Rectal smooth muscle tissue (tissue), 1 donor: ENCODE results near the gene ENOX2.

Experiments
- H3K27ac ChIP-seq: one replicate; pipeline ENCODE4 v1.7.0; 2013; ENCODE audit warnings: low read depth, low read length, inconsistent platforms
- H3K27me3 ChIP-seq: one replicate; pipeline ENCODE4 v1.7.0; 2013; ENCODE audit warnings: low read length; ENCODE audit not compliant: control insufficient read depth, insufficient read depth
- H3K36me3 ChIP-seq: one replicate; pipeline ENCODE4 v1.7.0; 2013; ENCODE audit warnings: low read length; ENCODE audit not compliant: control insufficient read depth, insufficient read depth
- H3K4me1 ChIP-seq: one replicate; pipeline ENCODE4 v1.7.0; 2013; ENCODE audit warnings: low read length; ENCODE audit not compliant: control insufficient read depth, insufficient read depth
- H3K4me3 ChIP-seq: one replicate; pipeline ENCODE4 v1.7.0; 2013; ENCODE audit warnings: low read length
- H3K9ac ChIP-seq: one replicate; pipeline ENCODE4 v1.7.0; 2013; ENCODE audit warnings: low read length

The ENOX2 gene

DNA sequence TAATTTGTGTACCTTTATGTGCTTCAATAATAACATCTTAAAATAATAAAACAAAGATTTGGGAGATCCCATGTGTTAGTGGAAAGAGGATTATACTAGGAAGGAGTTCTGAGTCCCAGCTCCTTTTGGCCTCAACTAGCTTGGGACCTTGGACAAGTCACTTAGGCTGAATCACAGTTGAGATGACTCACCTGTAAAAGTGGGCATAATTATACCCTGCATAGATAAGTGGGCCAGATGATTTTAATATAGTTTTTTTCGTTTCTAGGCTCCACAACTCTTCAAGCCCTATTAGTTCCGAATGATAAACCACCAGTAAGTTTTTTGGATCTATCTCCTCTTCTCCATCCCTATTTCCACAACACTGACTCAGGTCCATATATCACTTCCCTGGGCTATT lies 131.8 kb downstream of the ENOX2 start:
- Histone ChIP-seq H3K4me1 (no peaks in the 10 kb centered on the region), H3K27ac (no peak overlapping the region), H3K27me3 (no peaks in the 10 kb centered on the region), H3K9ac (no peak overlapping the region), H3K36me3 (no peaks in the 10 kb centered on the region), H3K4me3 (no peak overlapping the region)

DNA sequence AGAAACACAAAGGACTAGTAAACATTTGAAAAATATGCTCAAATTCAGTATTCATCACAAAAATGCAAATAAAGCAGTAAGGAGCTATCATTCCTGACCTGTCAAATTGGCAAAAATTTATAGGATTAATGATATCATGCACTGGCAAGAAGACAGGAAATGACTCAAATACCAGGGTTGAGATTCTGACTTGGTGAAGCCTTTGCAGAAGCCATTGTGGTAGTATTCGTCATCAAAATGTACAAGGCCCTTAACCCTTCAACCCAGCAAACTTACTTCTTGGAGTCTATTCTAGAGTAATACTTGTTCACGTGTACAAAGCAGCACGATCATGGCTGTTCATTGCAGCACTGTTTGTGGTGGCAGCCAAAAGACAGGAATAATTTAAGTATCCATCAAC lies 132.4 kb downstream of the ENOX2 start:
- no peak overlapping the region for H3K9ac ChIP-seq
- H3K27me3 ChIP-seq = no peaks in the 10 kb centered on the region
- no peak overlapping the region for H3K4me3 ChIP-seq
- no peaks in the 10 kb centered on the region for H3K4me1 ChIP-seq
- no peaks in the 10 kb centered on the region for H3K36me3 ChIP-seq
- H3K27ac ChIP-seq = no peak overlapping the region

DNA sequence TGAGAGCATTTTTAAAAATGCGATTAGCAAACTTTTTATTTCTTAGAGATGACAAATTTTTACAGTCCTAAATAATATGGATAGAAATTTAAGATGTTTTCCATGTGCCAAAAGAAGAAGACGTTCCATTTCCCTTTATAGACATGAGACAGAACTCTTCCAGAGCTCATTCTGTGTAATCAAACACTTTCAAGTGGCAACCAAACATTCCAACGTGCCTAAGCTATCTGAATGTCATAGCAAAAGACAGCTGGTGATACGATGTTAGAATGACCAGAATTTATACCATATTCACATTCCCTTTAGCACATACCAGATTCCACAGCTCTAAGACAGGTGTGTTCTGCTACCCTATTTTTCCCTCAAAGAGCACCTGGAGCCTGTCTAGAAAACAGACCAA lies 133.2 kb downstream of the ENOX2 start:
- Histone ChIP-seq H3K27ac (no peak overlapping the region), H3K9ac (no peak overlapping the region), H3K36me3 (no peaks in the 10 kb centered on the region), H3K4me1 (no peaks in the 10 kb centered on the region), H3K4me3 (no peak overlapping the region), H3K27me3 (no peaks in the 10 kb centered on the region)

DNA sequence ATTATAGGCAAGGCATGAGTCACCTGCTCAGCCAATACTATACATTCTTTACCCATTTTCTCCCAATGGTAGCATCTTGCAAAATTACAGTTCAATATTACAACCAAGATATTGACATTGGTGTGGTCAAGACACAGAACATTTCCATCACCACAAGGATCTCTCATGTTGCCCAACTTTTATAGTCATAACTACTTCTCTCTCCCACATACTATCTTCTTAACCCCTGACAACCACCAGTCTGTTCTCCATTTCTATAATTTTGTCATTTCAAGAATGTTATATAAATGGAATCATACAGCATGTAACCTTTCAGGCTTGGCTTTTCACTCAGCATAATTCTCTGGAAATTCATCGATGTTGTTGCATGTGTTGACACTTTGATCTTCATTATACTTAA lies 144.9 kb downstream of the ENOX2 start:
- no peak overlapping the region for H3K9ac ChIP-seq
- H3K27ac ChIP-seq = no peak overlapping the region
- H3K36me3 ChIP-seq = no peaks in the 10 kb centered on the region
- H3K4me1 ChIP-seq = no peaks in the 10 kb centered on the region
- no peaks in the 10 kb centered on the region for H3K27me3 ChIP-seq
- H3K4me3 ChIP-seq = no peak overlapping the region

DNA sequence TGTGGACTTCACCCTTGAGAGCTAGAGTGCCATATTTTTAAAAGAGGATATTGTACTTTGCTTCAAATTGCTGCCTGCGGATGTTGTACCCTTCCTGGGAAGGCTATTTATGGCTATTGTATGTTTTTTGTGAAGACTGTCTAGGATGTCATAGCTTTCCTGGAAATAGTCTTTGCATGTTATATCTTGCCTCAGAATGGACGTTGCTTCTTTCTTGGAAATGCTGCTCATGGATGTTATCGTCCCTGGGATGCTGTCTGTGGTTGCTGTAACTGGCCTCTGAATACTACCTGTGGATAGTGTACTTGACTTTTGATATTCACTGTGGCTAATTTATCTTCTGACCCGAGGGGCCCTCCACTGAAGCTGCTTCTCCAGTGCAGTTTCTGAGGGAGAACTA lies 146.8 kb downstream of the ENOX2 start:
- Histone ChIP-seq H3K27ac (no peak overlapping the region), H3K4me1 (no peaks in the 10 kb centered on the region), H3K4me3 (no peak overlapping the region), H3K36me3 (no peaks in the 10 kb centered on the region), H3K9ac (no peak overlapping the region), H3K27me3 (no peaks in the 10 kb centered on the region)

DNA sequence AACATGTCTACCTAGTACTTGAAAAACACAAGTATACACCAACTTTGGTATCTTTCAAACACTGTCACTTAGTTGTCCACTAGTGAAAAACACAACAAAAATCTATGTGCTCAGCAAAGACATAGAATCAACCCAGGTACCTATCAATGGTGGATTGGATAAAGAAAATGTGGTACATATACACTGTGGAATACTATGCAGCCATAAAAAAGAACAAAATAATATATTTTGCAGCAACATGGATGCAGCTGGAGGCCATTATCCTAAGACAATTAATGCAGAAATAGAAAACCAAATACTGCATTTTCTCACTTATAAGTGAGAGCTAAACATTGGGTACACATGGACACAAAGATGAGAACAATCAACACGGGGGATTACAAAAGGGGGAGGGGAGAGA lies 148.7 kb downstream of the ENOX2 start:
- Histone ChIP-seq H3K27ac (no peak overlapping the region), H3K9ac (no peak overlapping the region), H3K36me3 (no peaks in the 10 kb centered on the region), H3K27me3 (no peaks in the 10 kb centered on the region), H3K4me3 (no peak overlapping the region), H3K4me1 (no peaks in the 10 kb centered on the region)

DNA sequence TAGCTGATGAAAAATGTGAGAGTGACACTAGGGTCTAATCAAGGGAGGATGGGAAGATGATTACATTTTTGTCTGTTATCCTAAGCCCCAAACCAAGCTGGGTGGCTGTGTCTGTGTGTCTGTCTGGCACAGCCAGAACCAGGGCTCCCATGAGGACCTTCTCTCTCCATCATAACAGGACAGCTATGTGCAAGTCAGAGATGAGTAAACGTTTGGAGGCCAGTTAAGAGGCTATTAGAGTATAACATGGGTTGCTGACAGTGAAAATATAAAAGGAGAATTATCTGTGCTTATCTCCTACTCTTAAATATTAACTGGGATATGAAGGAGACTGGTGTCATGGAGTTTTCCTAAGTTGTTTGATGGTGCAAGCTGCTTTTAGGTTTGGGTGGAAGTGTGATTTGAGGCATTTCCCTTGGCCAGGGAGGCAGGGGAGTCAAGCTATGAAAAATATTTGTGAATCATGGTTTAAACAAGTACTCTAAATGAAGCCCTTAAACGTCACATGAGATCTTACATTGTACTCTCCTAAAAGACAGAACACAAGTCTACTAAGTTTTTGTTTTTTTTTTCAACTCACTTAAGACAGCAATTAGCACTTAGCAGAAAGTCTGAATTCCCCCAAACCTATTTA lies 156.2 kb downstream of the ENOX2 start:
- Histone ChIP-seq H3K9ac (no peak overlapping the region), H3K27me3 (no peaks in the 10 kb centered on the region), H3K4me1 (no peaks in the 10 kb centered on the region), H3K27ac (no peak overlapping the region), H3K36me3 (no peaks in the 10 kb centered on the region), H3K4me3 (no peak overlapping the region)

DNA sequence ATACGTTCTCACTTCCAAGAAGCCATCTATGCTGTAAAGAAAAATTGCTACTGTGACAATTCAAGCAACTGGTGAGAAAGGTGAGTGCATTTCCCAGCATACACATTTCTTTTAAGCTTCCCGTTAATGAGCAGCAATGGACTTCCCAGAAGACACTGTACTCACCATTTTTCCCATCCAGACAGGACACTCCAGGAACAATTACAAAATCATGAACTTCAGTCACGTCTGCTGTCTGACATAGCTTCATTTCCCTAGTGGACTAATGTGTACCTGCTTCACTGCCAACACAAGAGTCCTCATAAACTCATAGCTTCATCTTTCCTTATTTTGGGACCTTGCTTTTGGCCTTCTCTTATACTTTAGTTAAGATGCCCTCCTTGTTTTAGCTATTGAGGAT lies 156.9 kb downstream of the ENOX2 start:
- no peak overlapping the region for H3K27ac ChIP-seq
- no peaks in the 10 kb centered on the region for H3K27me3 ChIP-seq
- H3K36me3 ChIP-seq = no peaks in the 10 kb centered on the region
- H3K4me3 ChIP-seq = no peak overlapping the region
- H3K4me1 ChIP-seq = no peaks in the 10 kb centered on the region
- H3K9ac ChIP-seq = no peak overlapping the region

DNA sequence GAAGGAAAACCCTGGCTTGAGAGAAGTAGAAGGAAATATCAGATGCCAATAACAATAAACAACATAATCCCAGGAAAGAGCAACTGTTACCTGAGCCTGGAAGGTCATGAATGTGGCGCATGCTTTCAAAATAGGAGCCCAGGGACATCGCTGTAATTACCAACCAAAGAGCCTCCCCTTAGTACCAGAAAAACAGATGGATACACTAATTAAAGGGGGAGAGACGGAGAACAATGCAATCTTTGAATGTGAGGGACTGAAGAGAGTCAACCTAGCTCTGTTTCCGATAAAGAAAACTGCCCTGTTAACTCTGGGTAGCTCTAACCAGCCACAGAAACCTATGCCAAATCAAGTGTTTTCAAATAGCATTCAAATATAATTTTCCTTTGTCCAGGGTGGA lies 161.4 kb downstream of the ENOX2 start:
- no peak overlapping the region for H3K27ac ChIP-seq
- no peaks in the 10 kb centered on the region for H3K4me1 ChIP-seq
- no peaks in the 10 kb centered on the region for H3K27me3 ChIP-seq
- H3K36me3 ChIP-seq = no peaks in the 10 kb centered on the region
- no peak overlapping the region for H3K4me3 ChIP-seq
- H3K9ac ChIP-seq = no peak overlapping the region

DNA sequence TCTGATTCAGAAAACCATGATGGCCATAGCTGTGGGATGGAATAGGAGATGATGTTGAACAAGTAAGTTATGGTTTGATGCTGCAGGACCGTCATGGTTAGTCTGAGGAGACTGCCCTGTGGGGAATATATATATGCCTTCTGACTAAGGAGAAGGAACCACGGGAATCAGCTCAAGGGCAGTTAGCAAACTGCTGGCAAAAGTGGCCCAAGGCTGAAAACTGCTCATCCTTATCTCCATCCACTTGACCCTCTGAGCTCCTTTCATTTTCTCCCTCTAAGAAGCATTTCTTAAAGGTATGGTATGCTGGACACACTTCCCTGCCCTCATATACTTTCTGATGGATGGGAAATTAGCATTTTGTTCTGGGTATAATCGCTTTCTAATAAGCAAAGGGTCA lies 161.9 kb downstream of the ENOX2 start:
- Histone ChIP-seq H3K9ac (no peak overlapping the region), H3K4me1 (no peaks in the 10 kb centered on the region), H3K36me3 (no peaks in the 10 kb centered on the region), H3K27me3 (no peaks in the 10 kb centered on the region), H3K27ac (no peak overlapping the region), H3K4me3 (no peak overlapping the region)

DNA sequence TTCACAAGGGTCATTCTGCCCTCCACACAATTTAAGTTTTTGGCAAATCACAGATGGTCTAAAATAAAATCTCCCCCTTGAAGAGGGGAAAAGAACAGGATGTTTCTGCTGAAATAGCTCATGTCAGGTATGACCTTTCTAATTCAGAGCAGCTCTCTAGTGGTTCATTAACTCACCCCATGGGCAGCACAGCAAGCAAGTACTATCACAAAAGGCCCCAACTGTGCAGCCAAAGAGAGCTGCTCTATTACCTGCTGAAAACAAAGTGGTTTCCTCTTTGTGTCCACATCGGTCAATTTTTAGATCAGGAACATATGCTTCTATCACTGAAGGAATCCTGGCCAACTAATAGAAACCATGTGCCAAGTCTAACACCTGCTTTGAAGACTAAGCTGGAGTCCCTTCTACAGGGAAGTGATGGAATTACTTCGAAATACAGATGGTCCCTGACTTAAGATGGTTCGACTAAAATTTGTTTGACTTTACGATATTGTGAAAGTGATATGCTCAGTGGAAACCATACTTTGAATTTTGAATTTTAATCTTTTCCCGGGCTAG lies 164.3 kb downstream of the ENOX2 start:
- Histone ChIP-seq H3K9ac (no peak overlapping the region), H3K4me3 (no peak overlapping the region), H3K36me3 (no peaks in the 10 kb centered on the region), H3K27ac (no peak overlapping the region), H3K4me1 (no peaks in the 10 kb centered on the region), H3K27me3 (no peaks in the 10 kb centered on the region)

DNA sequence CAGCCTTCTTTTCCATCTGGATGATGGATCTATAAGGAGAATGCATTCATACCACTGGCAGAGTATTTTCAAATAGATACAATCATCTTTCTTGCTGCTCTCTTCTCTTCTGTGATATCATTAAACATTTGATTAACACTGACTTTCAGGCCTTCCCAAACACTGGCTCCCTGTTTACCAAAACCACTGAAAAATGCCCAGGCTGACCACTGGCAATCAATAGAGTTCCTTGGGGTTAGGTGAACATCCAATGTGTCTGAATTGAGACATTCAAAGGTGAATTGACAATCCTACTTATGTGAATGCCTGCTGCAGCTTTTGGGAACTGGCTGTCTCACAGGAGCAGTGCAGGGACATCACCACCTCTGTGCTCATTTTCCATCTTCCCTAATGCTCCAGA lies 168.3 kb downstream of the ENOX2 start:
- Histone ChIP-seq H3K9ac (no peak overlapping the region), H3K27ac (no peak overlapping the region), H3K4me3 (no peak overlapping the region), H3K27me3 (no peaks in the 10 kb centered on the region), H3K4me1 (no peaks in the 10 kb centered on the region), H3K36me3 (no peaks in the 10 kb centered on the region)

DNA sequence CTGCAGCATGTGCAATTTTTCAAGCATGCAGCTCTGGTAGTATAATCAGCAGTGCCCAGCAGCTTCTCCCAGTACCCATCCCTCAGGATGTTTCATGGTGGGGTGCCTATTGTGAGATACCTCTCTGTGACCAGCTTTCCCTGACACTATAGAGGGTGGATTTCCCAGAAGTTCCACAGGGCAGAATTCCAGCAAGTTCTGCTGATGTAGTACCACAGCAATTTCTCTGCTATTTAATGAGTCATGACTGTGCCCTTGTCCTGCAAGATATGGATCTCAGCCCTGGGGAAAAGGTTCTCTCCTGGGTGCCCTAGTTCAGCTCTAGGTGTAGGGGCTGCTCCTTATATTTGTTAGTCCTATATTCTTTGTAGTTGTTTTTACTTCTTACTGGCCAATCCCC lies 174.8 kb downstream of the ENOX2 start:
- Histone ChIP-seq H3K27me3 (no peaks in the 10 kb centered on the region), H3K4me1 (no peaks in the 10 kb centered on the region), H3K4me3 (no peak overlapping the region), H3K9ac (no peak overlapping the region), H3K27ac (no peak overlapping the region), H3K36me3 (no peaks in the 10 kb centered on the region)
